ENCODE measurements around the gene MYO5A. TPM values are rescaled to one million over a fixed set of nuclear protein-coding genes. Genes with fewer than 3 reads are reported as not detected.
"Not testable (repeated sequence)": the region's sequence is repeated elsewhere in the genome, so short reads cannot be mapped to it uniquely, and the experiment has no call there.

MYO5A gene
- polyA plus RNA-seq, 1 of the 3 experiments (the other 2 are of a cell fraction) = 11.0 TPM

- no peaks in the 10 kb centered on the region for H3F3A ChIP-seq (replicated peaks; ENCODE audit: insufficient read depth)
- no peaks in the 10 kb centered on the region for H3K79me2 ChIP-seq (ENCODE audit: insufficient read depth)
- no peaks in the 10 kb centered on the region for H3K27me3 ChIP-seq (ENCODE audit: insufficient read depth)
- no peak overlapping the region for H3K27ac ChIP-seq (ENCODE audit: low read depth in 2 of 2, low read length in 1 of 2)
- no peaks in the 10 kb centered on the region for H4K20me1 ChIP-seq (ENCODE audit: insufficient read depth)
- no peaks in the 10 kb centered on the region for H3K9me3 ChIP-seq
- TF ChIP-seq TCF12 (IDR thresholded peaks at IDR 0.05) (no peak), GATA2 (CRISPR knock-in tag; IDR thresholded peaks at IDR 0.05) (no peak), ELF1 (IDR thresholded peaks at IDR 0.05) (no peak), RFX5 (IDR thresholded peaks at IDR 0.05; ENCODE audit: low read length) (no peak), JUND (IDR thresholded peaks at IDR 0.05) (no peak), IRF3 (IDR thresholded peaks at IDR 0.05; ENCODE audit: low read depth, low read length) (no peak), FOSL2 (IDR thresholded peaks at IDR 0.05; ENCODE audit: borderline replicate concordance, low read depth) (no peak), SIN3A (IDR thresholded peaks at IDR 0.05; ENCODE audit: borderline replicate concordance, low read depth, low read length) (no peak), CTCF (IDR thresholded peaks at IDR 0.05) (no peak)
- H3K4me1 ChIP-seq (ENCODE audit: control insufficient read depth in 1 of 2, insufficient read depth in 2 of 2, low read depth in 1 of 2, low read length in 1 of 2) = no peaks in the 10 kb centered on the region
- H3K4me2 ChIP-seq = no peak overlapping the region
- no peaks in the 10 kb centered on the region for H3K9me2 ChIP-seq
- ChIA-PET CTCF (no interaction called here), POLR2A (no interaction called here)
- WGBS (ENCODE audit: low lambda C conversion rate) = 69% methylated on average over 3 of the region's 3 CpGs
- no peaks in the 10 kb centered on the region for H3K36me3 ChIP-seq (replicated peaks in 1 of 2; ENCODE audit: control insufficient read depth in 1 of 2, insufficient read depth in 2 of 2, low read length in 1 of 2)
- no peak overlapping the region for H3K4me3 ChIP-seq (ENCODE audit: low read depth in 2 of 2, low read length in 1 of 2)
- H3K9ac ChIP-seq = no peak overlapping the region
- DNase-seq = no peak
- H2AFZ ChIP-seq (ENCODE audit: low read depth) = no peak overlapping the region
These were observed 111.2 kb downstream of the MYO5A start for GRCh38 chr15:52417521-52417920.

GRCh38 chr15:52416566-52416965 is 112.1 kb downstream of the MYO5A start:
- H3K4me3 ChIP-seq (ENCODE audit: low read depth in 2 of 2, low read length in 1 of 2); H3K27ac ChIP-seq (ENCODE audit: low read depth in 2 of 2, low read length in 1 of 2); DNase-seq; H3K4me1 ChIP-seq (ENCODE audit: control insufficient read depth in 1 of 2, insufficient read depth in 2 of 2, low read depth in 1 of 2, low read length in 1 of 2); H3K9me3 ChIP-seq; H3K4me2 ChIP-seq; H3K36me3 ChIP-seq (replicated peaks in 1 of 2; ENCODE audit: control insufficient read depth in 1 of 2, insufficient read depth in 2 of 2, low read length in 1 of 2); POLR2A ChIA-PET; H4K20me1 ChIP-seq (ENCODE audit: insufficient read depth); H3K9me2 ChIP-seq; H3K79me2 ChIP-seq (ENCODE audit: insufficient read depth); H3K27me3 ChIP-seq (ENCODE audit: insufficient read depth); H3K9ac ChIP-seq; H2AFZ ChIP-seq (ENCODE audit: low read depth); H3F3A ChIP-seq (replicated peaks; ENCODE audit: insufficient read depth): not testable (repeated sequence)
- WGBS (ENCODE audit: low lambda C conversion rate) = 100% methylated on average over 1 of the region's 1 CpG
- CTCF ChIA-PET = interaction anchor here (0.7 to 1.3 kb wide), 2 partner anchors 116 to 160 kb away, joined by 3 read pairs; no protein-coding TSS in a partner anchor

GRCh38 chr15:52415628-52416027 is 113.1 kb downstream of the MYO5A start:
- H2AFZ ChIP-seq (ENCODE audit: low read depth) = no peak overlapping the region
- H3K36me3 ChIP-seq (replicated peaks in 1 of 2; ENCODE audit: control insufficient read depth in 1 of 2, insufficient read depth in 2 of 2, low read length in 1 of 2) = no peaks in the 10 kb centered on the region
- no peaks in the 10 kb centered on the region for H3K79me2 ChIP-seq (ENCODE audit: insufficient read depth)
- H3K4me3 ChIP-seq (ENCODE audit: low read depth in 2 of 2, low read length in 1 of 2) = no peak overlapping the region
- no peaks in the 10 kb centered on the region for H4K20me1 ChIP-seq (ENCODE audit: insufficient read depth)
- H3K27ac ChIP-seq (ENCODE audit: low read depth in 2 of 2, low read length in 1 of 2) = no peak overlapping the region
- no peaks in the 10 kb centered on the region for H3K9me2 ChIP-seq
- WGBS (ENCODE audit: low lambda C conversion rate) = 98% methylated on average over 2 of the region's 2 CpGs
- ChIA-PET CTCF (interaction anchor here (1.1 to 1.3 kb wide), 2 partner anchors 10 to 159 kb away, joined by 3 read pairs; no protein-coding TSS in a partner anchor), POLR2A (no interaction called here)
- TF ChIP-seq CTCF (IDR thresholded peaks at IDR 0.05) (no peak), ZBTB33 (IDR thresholded peaks at IDR 0.05; ENCODE audit: borderline replicate concordance, low read depth) (no peak), EP300 (IDR thresholded peaks at IDR 0.05; ENCODE audit: borderline replicate concordance in 1 of 2, low read depth in 1 of 2, low read length in 1 of 2) (no peak)
- H3K4me1 ChIP-seq (ENCODE audit: control insufficient read depth in 1 of 2, insufficient read depth in 2 of 2, low read depth in 1 of 2, low read length in 1 of 2) = no peaks in the 10 kb centered on the region
- H3K9ac ChIP-seq = no peak overlapping the region
- no peaks in the 10 kb centered on the region for H3F3A ChIP-seq (replicated peaks; ENCODE audit: insufficient read depth)
- H3K9me3 ChIP-seq = no peaks in the 10 kb centered on the region
- no peak overlapping the region for H3K4me2 ChIP-seq
- DNase-seq = no peak
- no peaks in the 10 kb centered on the region for H3K27me3 ChIP-seq (ENCODE audit: insufficient read depth)

Data from SK-N-SH (cell line).